KMS-11 (cell line): ENCODE data around the gene CYP4F8.

ENCODE experiments used
- H2AFZ ChIP-seq: fragments of 200-600 bp; sonication (generic); 2 replicates; pipeline ENCODE4 v1.6.1; 2016; ENCODE audit warnings: antibody characterized with exemption, mixed run types, low read depth
- H3K27ac ChIP-seq: fragments of 200-600 bp; sonication (generic); 2 replicates; pipeline ENCODE4 v1.6.1; 2016; ENCODE audit warnings: mild to moderate bottlenecking, mixed run types
- H3K27me3 ChIP-seq: fragments of 200-600 bp; sonication (generic); 2 replicates; pipeline ENCODE4 v1.6.1; 2017; ENCODE audit warnings: mild to moderate bottlenecking, low read depth, mixed run types, moderate library complexity; ENCODE audit not compliant: insufficient read depth
- H3K36me3 ChIP-seq: fragments of 200-600 bp; sonication (generic); 2 replicates; pipeline ENCODE4 v1.6.1; 2017; ENCODE audit warnings: mild to moderate bottlenecking, mixed run types; ENCODE audit not compliant: insufficient read depth
- H3K4me1 ChIP-seq: fragments of 200-600 bp; sonication (generic); 2 replicates; pipeline ENCODE4 v1.6.1; 2016; ENCODE audit warnings: mild to moderate bottlenecking, low read depth, mixed run types; ENCODE audit not compliant: poor library complexity, severe bottlenecking
- H3K4me2 ChIP-seq: fragments of 200-600 bp; sonication (generic); 2 replicates; pipeline ENCODE4 v1.7.0; 2016; ENCODE audit warnings: mild to moderate bottlenecking, mixed run types
- H3K4me3 ChIP-seq: fragments of 200-600 bp; sonication (generic); IDR thresholded peaks from 2 replicates; pipeline ENCODE4 v1.6.1; 2017; ENCODE audit warnings: low read depth, low read length, mixed read lengths; ENCODE audit not compliant: insufficient read depth
- H3K79me2 ChIP-seq: fragments of 200-600 bp; sonication (generic); 2 replicates; pipeline ENCODE4 v1.6.1; 2016; ENCODE audit warnings: low read depth, mixed run types; ENCODE audit not compliant: insufficient read depth
- H3K9ac ChIP-seq: fragments of 200-600 bp; sonication (generic); 2 replicates; pipeline ENCODE4 v1.6.1; 2016; ENCODE audit warnings: mild to moderate bottlenecking, mixed run types
- H4K20me1 ChIP-seq: fragments of 200-600 bp; sonication (generic); 2 replicates; pipeline ENCODE4 v1.6.1; 2016; ENCODE audit warnings: mild to moderate bottlenecking, mixed run types; ENCODE audit not compliant: insufficient read depth
- TF ChIP-seq, protein P1 (sequence below): fragments of 200-600 bp; sonication (generic); conservative IDR thresholded peaks from 2 replicates; pipeline ENCODE4 v1.6.1; 2017; ENCODE audit warnings: low read depth, mild to moderate bottlenecking, antibody characterized with exemption, low read length, moderate library complexity, mixed read lengths

The CYP4F8 gene, protein sequence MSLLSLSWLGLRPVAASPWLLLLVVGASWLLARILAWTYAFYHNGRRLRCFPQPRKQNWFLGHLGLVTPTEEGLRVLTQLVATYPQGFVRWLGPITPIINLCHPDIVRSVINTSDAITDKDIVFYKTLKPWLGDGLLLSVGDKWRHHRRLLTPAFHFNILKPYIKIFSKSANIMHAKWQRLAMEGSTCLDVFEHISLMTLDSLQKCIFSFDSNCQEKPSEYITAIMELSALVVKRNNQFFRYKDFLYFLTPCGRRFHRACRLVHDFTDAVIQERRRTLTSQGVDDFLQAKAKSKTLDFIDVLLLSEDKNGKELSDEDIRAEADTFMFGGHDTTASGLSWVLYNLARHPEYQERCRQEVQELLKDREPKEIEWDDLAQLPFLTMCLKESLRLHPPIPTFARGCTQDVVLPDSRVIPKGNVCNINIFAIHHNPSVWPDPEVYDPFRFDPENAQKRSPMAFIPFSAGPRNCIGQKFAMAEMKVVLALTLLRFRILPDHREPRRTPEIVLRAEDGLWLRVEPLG

DNA sequence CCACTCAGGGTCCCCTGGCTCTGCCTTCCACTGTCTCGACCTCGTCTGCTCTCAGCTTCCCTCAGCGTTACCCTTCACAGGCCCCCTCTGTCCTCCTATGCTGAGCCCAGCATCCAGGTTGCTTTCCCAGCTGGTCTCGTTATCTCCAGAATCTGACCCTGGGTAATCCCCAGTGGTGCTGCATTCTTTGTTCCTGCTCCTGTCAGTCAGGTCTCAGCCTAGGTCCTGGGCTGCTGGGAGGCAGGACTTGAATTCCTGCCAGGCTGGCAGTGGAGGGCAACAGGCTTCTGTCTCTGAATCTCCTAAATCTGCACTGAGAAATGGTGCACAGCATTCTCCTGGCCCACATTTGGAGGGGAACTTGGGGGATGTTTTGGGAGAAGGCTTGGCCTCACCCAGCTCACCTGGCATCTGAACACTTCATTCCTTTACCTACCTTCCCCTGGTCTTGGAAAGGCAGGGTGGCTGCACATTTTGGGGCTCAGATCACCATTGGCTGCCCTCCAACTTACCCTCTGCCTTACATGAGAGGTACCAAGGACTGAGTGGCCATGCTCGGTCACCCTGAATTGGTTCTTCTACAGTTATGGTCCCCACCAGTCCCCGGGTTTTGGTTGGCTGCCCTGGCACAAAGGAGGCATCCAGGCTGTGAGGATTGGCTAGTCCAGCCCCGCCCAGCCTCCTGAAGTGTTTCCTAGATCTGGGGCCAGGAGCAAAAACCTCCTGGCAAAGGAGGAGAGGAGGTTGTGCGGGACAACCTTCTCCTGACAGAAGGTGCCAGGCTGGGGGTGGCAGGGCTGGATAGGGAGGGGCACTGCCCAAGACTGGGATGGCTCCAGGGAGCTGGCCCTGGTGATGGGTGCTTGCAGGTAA is at the start of gene CYP4F8:
TSS of gene CYP4F8 (plus strand) at position 712 of the 873 bp plus-strand sequence. CDS start 399 bp downstream, outside the sequence.
- no peak within 1 kb of the TSS for H3K27ac ChIP-seq
- no peaks in the 10 kb centered on the region for H4K20me1 ChIP-seq
- TF ChIP-seq, protein P1, sequence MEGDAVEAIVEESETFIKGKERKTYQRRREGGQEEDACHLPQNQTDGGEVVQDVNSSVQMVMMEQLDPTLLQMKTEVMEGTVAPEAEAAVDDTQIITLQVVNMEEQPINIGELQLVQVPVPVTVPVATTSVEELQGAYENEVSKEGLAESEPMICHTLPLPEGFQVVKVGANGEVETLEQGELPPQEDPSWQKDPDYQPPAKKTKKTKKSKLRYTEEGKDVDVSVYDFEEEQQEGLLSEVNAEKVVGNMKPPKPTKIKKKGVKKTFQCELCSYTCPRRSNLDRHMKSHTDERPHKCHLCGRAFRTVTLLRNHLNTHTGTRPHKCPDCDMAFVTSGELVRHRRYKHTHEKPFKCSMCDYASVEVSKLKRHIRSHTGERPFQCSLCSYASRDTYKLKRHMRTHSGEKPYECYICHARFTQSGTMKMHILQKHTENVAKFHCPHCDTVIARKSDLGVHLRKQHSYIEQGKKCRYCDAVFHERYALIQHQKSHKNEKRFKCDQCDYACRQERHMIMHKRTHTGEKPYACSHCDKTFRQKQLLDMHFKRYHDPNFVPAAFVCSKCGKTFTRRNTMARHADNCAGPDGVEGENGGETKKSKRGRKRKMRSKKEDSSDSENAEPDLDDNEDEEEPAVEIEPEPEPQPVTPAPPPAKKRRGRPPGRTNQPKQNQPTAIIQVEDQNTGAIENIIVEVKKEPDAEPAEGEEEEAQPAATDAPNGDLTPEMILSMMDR, result no peak
- no peaks in the 10 kb centered on the region for H3K36me3 ChIP-seq
- no peak within 1 kb of the TSS for H3K4me3 ChIP-seq
- H3K9ac ChIP-seq, result no peak within 1 kb of the TSS
- H3K4me1 ChIP-seq, result no peaks in the 10 kb centered on the region
- no peak within 1 kb of the TSS for H2AFZ ChIP-seq
- H3K27me3 ChIP-seq, result peaks cover 8% of the 10 kb centered on the region; the same call in 1 of the 2 replicates
- no peaks in the 10 kb centered on the region for H3K79me2 ChIP-seq
- no peak within 1 kb of the TSS for H3K4me2 ChIP-seq

DNA sequence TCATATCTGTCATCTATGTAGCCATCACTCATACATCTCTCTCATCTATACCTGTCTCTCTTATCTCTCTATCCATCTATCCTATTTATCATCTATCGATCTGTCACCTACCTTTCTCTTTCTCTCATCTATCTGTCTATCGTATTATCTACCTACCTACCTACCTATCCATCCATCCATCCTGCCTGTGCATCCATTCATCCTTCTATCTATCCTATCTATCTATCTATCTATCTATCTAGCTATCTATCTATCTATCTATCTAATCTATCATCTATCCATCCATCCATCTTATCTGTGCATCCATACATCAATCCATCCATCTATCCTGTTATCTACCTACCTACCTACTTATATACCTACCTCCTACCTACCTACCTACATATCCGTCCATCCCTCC is 44.6 kb upstream of the CYP4F8 start:
- Histone ChIP-seq H3K4me1 (no peaks in the 10 kb centered on the region), H3K27me3 (peaks cover 30% of the 10 kb centered on the region), H2AFZ (no peak overlapping the region), H3K27ac (no peak overlapping the region), H3K36me3 (no peaks in the 10 kb centered on the region), H3K4me3 (no peak overlapping the region), H4K20me1 (no peaks in the 10 kb centered on the region), H3K79me2 (no peaks in the 10 kb centered on the region), H3K9ac (no peak overlapping the region), H3K4me2 (no peak overlapping the region)
- TF ChIP-seq, protein P1, result no peak

DNA sequence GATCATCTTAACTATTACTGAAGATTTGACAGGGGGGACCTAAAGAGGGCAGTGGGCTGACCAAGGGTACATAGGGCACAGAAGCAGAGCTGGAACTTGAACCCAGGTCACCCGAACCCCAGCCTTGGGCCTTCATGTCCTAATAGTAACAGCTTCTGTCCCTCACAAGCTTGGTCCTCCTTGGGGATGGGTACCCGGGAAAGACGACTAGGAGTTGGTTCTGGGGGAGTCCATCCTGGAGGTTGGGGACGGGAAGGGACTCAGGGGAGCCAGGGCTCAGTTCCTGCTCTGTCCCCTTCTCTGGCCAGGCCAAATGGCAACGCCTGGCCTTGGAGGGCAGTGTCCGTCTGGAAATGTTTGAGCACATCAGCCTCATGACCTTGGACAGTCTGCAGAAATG is 39.6 kb upstream of the CYP4F8 start:
- no peak overlapping the region for H3K4me3 ChIP-seq
- TF ChIP-seq, protein P1, result no peak
- H3K9ac ChIP-seq, result no peak overlapping the region
- no peaks in the 10 kb centered on the region for H3K36me3 ChIP-seq
- no peaks in the 10 kb centered on the region for H4K20me1 ChIP-seq
- H3K27ac ChIP-seq, result no peak overlapping the region
- H3K27me3 ChIP-seq, result peaks cover 19% of the 10 kb centered on the region; the same call in 1 of the 2 replicates
- H2AFZ ChIP-seq, result no peak overlapping the region
- no peaks in the 10 kb centered on the region for H3K79me2 ChIP-seq
- H3K4me1 ChIP-seq, result no peaks in the 10 kb centered on the region
- H3K4me2 ChIP-seq, result no peak overlapping the region

DNA sequence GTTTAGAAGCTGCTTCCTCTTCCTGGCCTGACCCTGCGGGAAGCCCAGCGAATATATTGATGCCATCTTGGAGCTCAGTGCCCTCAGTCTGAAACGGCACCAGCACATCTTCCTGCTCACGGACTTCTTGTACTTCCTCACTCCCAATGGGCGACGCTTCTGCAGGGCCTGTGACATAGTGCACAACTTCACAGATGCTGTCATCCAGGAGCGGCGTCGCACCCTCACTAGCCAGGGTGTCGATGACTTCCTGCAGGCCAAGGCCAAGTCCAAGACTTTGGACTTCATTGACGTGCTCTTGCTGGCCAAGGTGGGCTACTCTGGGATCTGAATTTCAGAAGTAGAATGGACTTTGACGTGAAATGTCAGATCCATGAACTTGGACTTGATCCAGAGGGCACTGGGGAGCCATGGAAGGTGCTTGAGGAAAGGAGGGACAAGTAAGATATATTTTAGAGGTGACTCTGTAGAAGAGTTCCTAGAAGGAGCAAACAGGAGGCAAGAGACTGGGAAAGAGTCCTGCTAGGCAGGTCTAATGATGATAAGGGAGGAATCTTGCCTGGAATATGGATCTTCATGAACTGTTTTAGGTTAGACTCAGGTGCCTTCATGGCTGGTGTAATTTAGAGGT is 38.4 kb upstream of the CYP4F8 start:
- TF ChIP-seq, protein P1, result no peak
- Histone ChIP-seq H2AFZ (no peak overlapping the region), H3K36me3 (no peaks in the 10 kb centered on the region), H4K20me1 (no peaks in the 10 kb centered on the region), H3K27ac (no peak overlapping the region), H3K4me3 (no peak overlapping the region), H3K27me3 (peaks cover 27% of the 10 kb centered on the region; the same call in 1 of the 2 replicates), H3K79me2 (no peaks in the 10 kb centered on the region), H3K9ac (no peak overlapping the region), H3K4me1 (no peaks in the 10 kb centered on the region), H3K4me2 (no peak overlapping the region)
